ENCODE data around the gene RGS7BP. TPM values are rescaled to one million over a fixed set of nuclear protein-coding genes. Genes with fewer than 3 reads are reported as not detected.

RGS7BP gene
- total RNA-seq, 1 donor from 2014 or later = 0.27 TPM

GRCh38 chr5:64507264-64507605 lies 1.4 kb downstream of the RGS7BP start:
- Mint-ChIP-seq H3K36me3 (ENCODE audit: unreplicated experiment) (no peaks in the 10 kb centered on the region), H3K27ac (ENCODE audit: unreplicated experiment) (no peak overlapping the region), H3K4me1 (ENCODE audit: low read depth, unreplicated experiment) (peaks cover 4% of the 10 kb centered on the region), H3K4me3 (ENCODE audit: unreplicated experiment) (peak overlapping the region; percentile 88), H3K9me3 (ENCODE audit: unreplicated experiment) (no peaks in the 10 kb centered on the region), H3K27me3 (ENCODE audit: unreplicated experiment) (peaks cover 7% of the 10 kb centered on the region)
- DNase-seq = no peak
- TF ChIP-seq CTCF (IDR thresholded peaks at IDR 0.05; ENCODE audit: partially characterized antibody, unreplicated experiment) = no peak

GRCh38 chr5:64509828-64510227 lies 4.0 kb downstream of the RGS7BP start:
- peaks cover 3% of the 10 kb centered on the region for H3K27me3 Mint-ChIP-seq (ENCODE audit: unreplicated experiment)
- no peaks in the 10 kb centered on the region for H3K9me3 Mint-ChIP-seq (ENCODE audit: unreplicated experiment)
- H3K27ac Mint-ChIP-seq (ENCODE audit: unreplicated experiment) = no peak overlapping the region
- TF ChIP-seq CTCF (IDR thresholded peaks at IDR 0.05; ENCODE audit: partially characterized antibody, unreplicated experiment) = no peak
- no peak overlapping the region for H3K4me3 Mint-ChIP-seq (ENCODE audit: unreplicated experiment)
- DNase-seq = no peak
- H3K36me3 Mint-ChIP-seq (ENCODE audit: unreplicated experiment) = no peaks in the 10 kb centered on the region
- peaks cover 4% of the 10 kb centered on the region for H3K4me1 Mint-ChIP-seq (ENCODE audit: low read depth, unreplicated experiment)

- no peaks in the 10 kb centered on the region for H3K36me3 Mint-ChIP-seq (ENCODE audit: unreplicated experiment)
- no peak overlapping the region for H3K4me3 Mint-ChIP-seq (ENCODE audit: unreplicated experiment)
- no peak for TF ChIP-seq CTCF (IDR thresholded peaks at IDR 0.05; ENCODE audit: partially characterized antibody, unreplicated experiment)
- no peak overlapping the region for H3K27ac Mint-ChIP-seq (ENCODE audit: unreplicated experiment)
- DNase-seq = no peak
- H3K4me1 Mint-ChIP-seq (ENCODE audit: low read depth, unreplicated experiment) = peaks cover 5% of the 10 kb centered on the region
- no peaks in the 10 kb centered on the region for H3K27me3 Mint-ChIP-seq (ENCODE audit: unreplicated experiment)
- no peaks in the 10 kb centered on the region for H3K9me3 Mint-ChIP-seq (ENCODE audit: unreplicated experiment)
These were observed 7.7 kb downstream of the RGS7BP start for GRCh38 chr5:64513492-64513891.

GRCh38 chr5:64514612-64515011 lies 8.8 kb downstream of the RGS7BP start:
- no peak for DNase-seq
- no peaks in the 10 kb centered on the region for H3K9me3 Mint-ChIP-seq (ENCODE audit: unreplicated experiment)
- no peaks in the 10 kb centered on the region for H3K36me3 Mint-ChIP-seq (ENCODE audit: unreplicated experiment)
- no peak overlapping the region for H3K4me3 Mint-ChIP-seq (ENCODE audit: unreplicated experiment)
- no peaks in the 10 kb centered on the region for H3K27me3 Mint-ChIP-seq (ENCODE audit: unreplicated experiment)
- no peak overlapping the region for H3K27ac Mint-ChIP-seq (ENCODE audit: unreplicated experiment)
- H3K4me1 Mint-ChIP-seq (ENCODE audit: low read depth, unreplicated experiment) = peaks cover 5% of the 10 kb centered on the region
- TF ChIP-seq CTCF (IDR thresholded peaks at IDR 0.05; ENCODE audit: partially characterized antibody, unreplicated experiment) = no peak

- H3K27ac Mint-ChIP-seq (ENCODE audit: unreplicated experiment) = no peak overlapping the region
- no peaks in the 10 kb centered on the region for H3K9me3 Mint-ChIP-seq (ENCODE audit: unreplicated experiment)
- no peak overlapping the region for H3K4me3 Mint-ChIP-seq (ENCODE audit: unreplicated experiment)
- H3K27me3 Mint-ChIP-seq (ENCODE audit: unreplicated experiment) = no peaks in the 10 kb centered on the region
- no peak for TF ChIP-seq CTCF (IDR thresholded peaks at IDR 0.05; ENCODE audit: partially characterized antibody, unreplicated experiment)
- peaks cover 5% of the 10 kb centered on the region for H3K4me1 Mint-ChIP-seq (ENCODE audit: low read depth, unreplicated experiment)
- no peaks in the 10 kb centered on the region for H3K36me3 Mint-ChIP-seq (ENCODE audit: unreplicated experiment)
- no peak for DNase-seq
These were observed 10.4 kb downstream of the RGS7BP start for GRCh38 chr5:64516216-64516615.
